ENCODE results near the gene STRADA.
"Not testable (repeated sequence)": the region's sequence is repeated elsewhere in the genome, so short reads cannot be mapped to it uniquely, and the experiment has no call there.

STRADA gene

DNA sequence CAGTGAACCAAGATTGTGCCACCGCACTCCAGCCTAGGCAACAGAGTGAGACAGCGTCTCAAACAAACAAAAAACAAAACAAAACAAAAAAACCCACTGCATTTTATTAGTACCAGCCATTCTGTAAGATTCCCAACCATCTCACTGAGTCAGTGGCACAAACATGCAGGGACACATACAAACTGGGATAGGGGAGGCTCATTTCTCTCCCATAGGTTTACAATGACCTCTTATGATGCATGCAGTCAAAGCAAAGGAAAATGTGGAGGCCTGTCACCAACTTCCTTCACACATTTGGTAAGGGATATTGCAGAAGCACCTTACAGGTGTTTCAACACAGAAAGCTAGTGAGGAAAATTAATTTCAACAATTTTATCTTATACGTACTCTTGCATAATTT lies 12.4 kb upstream of the STRADA start:
- no peak for DNase-seq

DNA sequence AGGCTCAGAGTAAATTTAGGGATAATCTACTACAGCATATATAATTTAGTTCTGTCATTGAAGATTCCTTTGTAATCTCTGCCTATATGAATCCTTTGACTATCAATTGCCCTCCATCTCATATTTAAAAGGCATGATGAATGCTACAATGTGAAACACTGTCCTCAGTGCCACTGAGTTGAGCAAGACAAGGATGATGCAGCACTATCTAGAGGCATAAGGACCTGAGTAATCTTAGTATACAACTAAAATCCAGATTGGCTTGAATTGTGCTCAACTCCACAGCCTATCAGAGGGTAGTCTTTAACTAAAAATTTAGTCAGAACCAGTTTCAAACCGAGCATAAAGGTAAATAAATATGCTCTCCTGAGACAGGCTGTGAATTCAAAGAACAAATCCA lies 11.6 kb upstream of the STRADA start:
- DNase-seq, result no peak

- no peak for DNase-seq
Observed at GRCh38 chr17:63752707-63753106, 11.1 kb upstream of the STRADA start.

DNA sequence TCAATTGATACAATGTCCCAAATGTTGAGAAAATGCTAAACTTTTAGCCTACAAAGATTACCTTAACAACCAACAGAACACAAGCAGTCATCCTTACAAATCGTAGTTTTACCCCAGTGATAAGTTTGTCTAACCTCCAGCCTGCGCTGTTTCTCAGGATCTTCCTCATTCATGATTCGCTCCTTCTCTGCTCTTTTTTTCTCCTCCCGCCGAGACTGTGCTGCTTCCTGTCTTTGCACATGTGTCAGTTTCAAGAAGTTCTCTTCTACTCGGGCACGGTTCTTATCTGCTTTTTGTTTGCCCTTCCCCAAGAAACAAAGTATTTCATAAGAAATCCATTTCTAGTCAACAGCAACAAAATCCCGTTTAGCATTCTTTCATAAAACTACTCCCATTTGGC lies 10.2 kb upstream of the STRADA start:
- DNase-seq, result no peak

GRCh38 chr17:63741143-63741407 lies 524 bp downstream of the STRADA start:
- peak; percentile 4 for DNase-seq

- DNase-seq, result no peak
Observed at GRCh38 chr17:63740464-63741142, 996 bp downstream of the STRADA start.

GRCh38 chr17:63735691-63736090 lies 5.9 kb downstream of the STRADA start:
- DNase-seq, result no peak

DNA sequence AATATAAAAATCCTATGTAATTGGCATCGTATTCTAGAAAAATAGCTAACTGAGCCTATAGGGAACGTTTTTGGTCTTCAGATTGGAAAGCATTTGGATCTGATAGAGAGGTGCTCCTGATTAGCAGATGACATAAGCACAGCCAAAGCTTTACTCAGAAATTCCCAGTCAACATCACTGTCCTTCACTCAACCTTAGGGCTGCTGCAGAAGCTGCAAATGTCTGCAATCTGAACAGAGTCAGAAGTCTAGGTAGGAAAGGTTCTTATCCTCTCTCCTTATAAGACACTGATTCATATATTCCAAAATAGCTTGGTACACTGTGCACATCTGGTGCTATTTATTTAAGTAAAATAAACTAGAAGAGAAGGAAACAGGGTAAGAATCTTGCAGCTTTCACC lies 19.2 kb downstream of the STRADA start:
- DNase-seq, result no peak

GRCh38 chr17:63720194-63720593 lies 21.4 kb downstream of the STRADA start:
- DNase-seq, result not testable (repeated sequence)

DNA sequence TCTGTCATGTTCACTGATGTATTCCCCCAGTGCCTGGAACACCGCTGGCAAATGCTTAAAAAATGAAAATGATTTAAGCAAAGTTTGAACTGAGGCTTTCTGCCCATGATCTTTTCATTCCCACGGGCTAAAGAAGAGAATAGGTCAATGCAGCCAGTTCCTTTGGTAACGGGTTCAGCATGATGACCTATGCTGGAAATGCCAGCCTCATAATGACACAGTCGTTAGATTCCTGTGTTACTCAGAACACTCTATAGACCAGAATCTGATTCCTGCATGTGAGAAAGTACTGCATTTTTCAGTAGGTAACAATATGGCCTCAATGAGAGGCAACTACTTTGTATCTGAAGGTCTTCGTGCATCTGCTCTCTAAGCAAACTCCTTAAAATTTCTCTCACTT lies 22.6 kb downstream of the STRADA start:
- no peak for DNase-seq

DNA sequence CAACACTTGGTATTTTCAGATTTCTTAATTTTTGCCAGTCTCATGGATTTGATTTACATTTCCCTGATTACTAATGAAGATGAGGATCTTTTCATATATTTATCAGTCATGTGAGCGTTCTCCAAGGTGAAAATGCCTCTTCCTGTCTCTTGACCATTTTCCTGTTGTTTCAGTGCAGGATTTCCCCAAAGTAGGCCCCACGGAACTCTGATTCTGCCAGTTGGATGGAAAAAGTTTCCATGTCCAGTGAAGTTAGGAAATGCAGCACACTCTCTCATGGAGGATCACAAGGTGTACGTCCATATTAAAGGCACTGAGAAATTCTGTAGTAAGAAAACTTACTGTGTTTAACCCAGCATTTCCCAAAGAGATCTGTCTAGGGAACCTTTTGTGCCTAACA lies 25.2 kb downstream of the STRADA start:
- no peak for DNase-seq

- DNase-seq, result no peak
Observed at GRCh38 chr17:63714550-63715277, 26.9 kb downstream of the STRADA start.

- DNase-seq, result no peak
Observed at GRCh38 chr17:63709110-63709509, 32.5 kb downstream of the STRADA start.

DNA sequence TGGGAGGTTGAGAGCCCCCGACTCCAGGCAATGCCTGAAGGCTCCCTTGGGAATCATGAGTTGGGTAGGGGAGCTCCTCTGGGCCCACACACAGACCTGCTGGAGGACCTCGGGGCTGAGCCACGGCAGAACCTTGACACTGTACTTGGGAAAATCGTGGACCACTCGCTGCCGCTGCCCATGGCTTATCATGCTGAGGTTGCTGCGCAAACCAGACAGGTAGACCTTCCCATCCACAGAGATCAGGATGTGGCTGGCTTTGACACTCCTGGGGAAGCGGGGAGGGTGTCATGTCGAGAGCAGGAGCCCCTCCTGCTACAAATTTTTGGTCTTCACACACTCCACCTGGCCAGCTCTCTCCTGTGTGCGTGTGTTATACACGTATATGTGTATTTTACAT lies 34.4 kb downstream of the STRADA start:
- DNase-seq, result no peak

DNA sequence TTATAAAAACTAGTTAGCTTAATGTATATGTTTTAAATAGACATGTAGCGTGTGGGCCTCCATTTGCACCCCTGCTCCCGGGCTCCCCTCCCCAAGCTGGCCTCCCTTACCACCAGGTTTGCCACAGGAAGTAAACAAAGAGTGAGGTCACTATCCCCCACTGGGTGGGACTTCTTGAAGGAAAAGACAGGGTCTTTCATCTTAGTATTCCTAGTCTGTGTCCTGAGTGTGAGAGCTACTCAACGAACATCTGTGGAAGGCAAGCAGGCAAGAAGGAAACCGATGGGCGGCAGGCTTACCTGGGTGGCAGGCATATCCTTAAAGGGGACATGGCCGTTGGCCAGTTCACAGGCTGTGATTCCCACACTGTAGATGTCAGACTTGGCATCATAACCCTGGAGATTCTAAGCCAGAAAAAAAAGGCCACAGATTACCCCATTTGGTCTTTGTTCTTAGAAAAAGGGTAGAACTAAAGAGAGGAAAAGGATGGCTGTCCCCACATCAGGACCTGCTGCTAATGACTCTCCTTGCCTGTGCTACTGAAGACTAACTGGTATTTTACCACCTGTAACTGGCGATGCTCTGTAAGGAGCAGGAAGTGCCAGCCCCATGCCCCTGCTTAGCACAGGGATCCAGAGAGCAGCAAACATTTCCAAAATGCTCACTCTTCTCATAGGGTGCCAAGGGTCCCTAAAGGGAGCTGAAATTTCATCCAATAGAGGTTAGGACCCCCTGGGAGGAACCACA lies 35.1 kb downstream of the STRADA start:
- no peak for DNase-seq

DNA sequence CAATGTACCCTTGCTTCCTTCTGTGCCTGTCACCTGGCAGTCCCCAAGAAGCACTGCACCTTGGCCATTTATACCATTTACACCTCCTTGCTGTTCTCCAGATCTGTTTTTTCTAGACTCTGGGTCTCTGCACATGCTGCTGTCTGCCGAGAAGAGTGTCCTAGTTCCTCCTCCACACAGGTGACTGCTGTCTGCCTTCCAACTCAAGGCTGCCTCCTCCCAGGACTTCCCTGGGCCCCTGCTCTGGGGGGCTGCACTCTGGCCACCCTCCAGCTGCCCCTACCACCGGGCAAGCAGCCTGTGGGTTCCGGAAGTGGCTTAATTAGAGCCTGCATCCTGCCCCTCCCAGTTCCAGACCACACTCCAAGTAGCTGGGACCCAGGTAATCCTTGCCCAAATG lies 35.9 kb downstream of the STRADA start:
- DNase-seq, result no peak

DNA sequence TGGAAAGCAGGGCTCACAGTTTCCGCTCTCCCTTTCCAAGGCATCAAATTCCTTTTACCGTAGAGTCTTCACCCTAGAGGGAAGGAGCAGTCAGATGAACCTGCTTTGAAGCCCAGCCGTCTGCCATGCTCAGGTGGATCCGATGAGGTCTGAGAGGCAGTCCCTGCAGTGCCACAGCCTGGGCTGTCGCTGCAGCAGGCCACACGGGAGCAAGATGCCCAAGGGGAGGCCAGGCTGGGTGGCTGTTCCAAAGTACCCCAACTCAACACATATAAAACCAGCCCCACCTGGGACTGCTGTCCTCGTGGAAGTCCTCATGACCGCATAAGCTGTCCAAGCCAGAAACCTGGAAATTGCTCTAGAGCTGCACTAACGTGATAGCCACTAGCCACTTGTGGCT lies 36.8 kb downstream of the STRADA start:
- DNase-seq, result no peak

DNA sequence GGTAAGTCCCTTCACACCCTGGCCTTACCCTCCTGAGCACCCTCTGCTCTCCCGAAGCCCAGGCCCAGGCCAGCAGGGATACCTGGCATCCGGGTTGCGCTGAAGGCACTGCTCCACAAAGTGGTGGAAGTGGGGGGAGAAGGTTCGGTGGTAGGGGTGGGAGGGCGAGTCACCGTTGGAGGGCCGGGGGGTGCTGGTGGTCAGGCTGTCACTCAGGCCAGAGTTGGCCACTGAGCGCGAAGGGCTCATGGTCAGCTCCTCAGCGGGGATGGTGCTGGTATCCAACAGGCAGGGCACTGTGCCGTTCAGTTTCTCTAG lies 37.4 kb downstream of the STRADA start:
- DNase-seq, result no peak

GRCh38 chr17:63703556-63704258 lies 37.9 kb downstream of the STRADA start:
- no peak for DNase-seq

- no peak for DNase-seq
Observed at GRCh38 chr17:63703029-63703428, 38.6 kb downstream of the STRADA start.

GRCh38 chr17:63702721-63703015 lies 38.9 kb downstream of the STRADA start:
- no peak for DNase-seq

- DNase-seq, result no peak
Observed at GRCh38 chr17:63701868-63702720, 39.5 kb downstream of the STRADA start.

- DNase-seq, result no peak
Observed at GRCh38 chr17:63701456-63701820, 40.2 kb downstream of the STRADA start.
